ENCODE results near the gene SBF2.

DNA sequence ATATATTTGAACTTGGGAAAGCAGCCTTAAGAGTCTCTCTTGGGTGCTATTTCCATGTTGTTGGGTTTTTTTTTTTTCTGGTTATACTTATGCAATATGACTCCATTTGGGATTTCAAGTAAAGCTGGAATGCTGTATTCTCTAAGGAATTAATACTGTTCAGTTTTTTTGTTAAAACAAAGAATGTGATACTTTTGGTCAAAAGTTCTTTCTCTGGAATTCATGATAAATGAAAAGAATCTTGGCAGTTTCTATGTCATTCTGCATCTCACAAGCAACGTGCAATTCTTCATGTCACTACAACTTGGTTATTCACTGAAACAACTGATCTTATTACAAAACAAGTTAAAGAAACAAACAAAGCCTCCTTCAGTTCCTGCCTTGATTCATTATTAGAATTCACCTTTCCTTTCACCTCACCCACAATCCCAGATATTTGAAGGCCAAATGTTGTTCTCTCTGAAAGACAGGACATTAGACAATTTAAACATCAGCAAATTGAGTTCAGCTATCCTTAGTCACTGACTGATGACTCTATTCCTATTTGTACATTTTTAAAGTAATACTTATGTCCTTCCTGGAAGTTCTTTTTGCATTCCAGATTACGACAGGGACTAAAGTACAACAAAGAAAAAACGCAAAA is 176.2 kb downstream of the SBF2 start:
- TF ChIP-seq CTCF (IDR thresholded peaks at IDR 0.05) (no peak), POLR2A (IDR thresholded peaks at IDR 0.05) (no peak)

Measured in lower leg skin (tissue), 3 donors.